K562 (cell line): ENCODE measurements around the gene SFTPA2. TPM values are rescaled to one million over a fixed set of nuclear protein-coding genes. Genes with fewer than 3 reads are reported as not detected.

Experiments used
- ASH1L ChIP-seq: fragments of 450-650 bp; IDR thresholded peaks from 2 replicates; pipeline ENCODE4 v1.6.1; 2018; ENCODE audit warnings: borderline replicate concordance, mild to moderate bottlenecking, low read depth; ENCODE audit not compliant: partially characterized antibody
- DIDO1 ChIP-seq: fragments of 450-650 bp; IDR thresholded peaks from 2 replicates; pipeline ENCODE4 v1.6.1; 2016; ENCODE audit warnings: low read depth, missing biosample characterization, missing genetic modification characterization
- KLF6 ChIP-seq: fragments of 250-450 bp; sonication (Bioruptor Pico); IDR thresholded peaks from 2 replicates; pipeline ENCODE4 v1.4.0; 2020; ENCODE audit warnings: mild to moderate bottlenecking, moderate library complexity, borderline replicate concordance
- MNT ChIP-seq, 2 experiments: fragments of 450-650 bp; conservative IDR thresholded peaks; 2 replicates each; pipeline ENCODE4 v1.6.1; 2017; ENCODE audit warnings: mild to moderate bottlenecking in 2 of 2, moderate library complexity in 2 of 2
- PHF20 ChIP-seq: fragments of 450-650 bp; IDR thresholded peaks from 2 replicates; pipeline ENCODE4 v1.6.1; 2018; ENCODE audit not compliant: partially characterized antibody
- RAD21 ChIP-seq, 2 experiments: fragments of 250-450 bp in 1 of 2; fragments of 450-650 bp in 1 of 2; sonication (Bioruptor Pico) in 1 of 2; formaldehyde crosslinking in 1 of 2; IDR thresholded peaks in 1 of 2; conservative IDR thresholded peaks in 1 of 2; 2 replicates each; pipeline versions ENCODE4 v1.4.0 to v1.8.0; 2020 to 2022; ENCODE audit warnings: mild to moderate bottlenecking in 2 of 2, moderate library complexity in 1 of 2
- ZNF174 ChIP-seq: fragments of 250-450 bp; sonication (Bioruptor Pico); IDR thresholded peaks from 2 replicates; pipeline ENCODE4 v1.4.0; 2020; ENCODE audit warnings: mild to moderate bottlenecking
- ZNF212 ChIP-seq: fragments of 450-650 bp; formaldehyde crosslinking; IDR thresholded peaks from 2 replicates; pipeline ENCODE4 v1.4.0; 2020; ENCODE audit warnings: mild to moderate bottlenecking
- polyA plus RNA-seq, 8 experiments: library from polyadenylated mRNA; depleted of rRNA in 4 of 8; stranded (reverse) in 5 of 8; unstranded in 3 of 8; fragments of >200 nt; fragmentation: Nextera tagmentation in 2 of 8; fragmentation: Illumina TruSeq in 1 of 8; extraction: Ambion mirVana in 2 of 8; extraction: Trizol in 1 of 8; gene quantifications; 2 replicates each; pipeline versions ENCODE4 v1.2.1 to v1.2.3, GENCODE V29; 2011 to 2014; ENCODE audit warnings: inconsistent platforms in 1 of 8, missing spikeins in 1 of 8
- total RNA-seq, 7 experiments: library from RNA; depleted of rRNA in 6 of 7; stranded (reverse); fragments of >200 nt in 6 of 7; fragmentation: Illumina TruSeq in 2 of 7; extraction: Trizol in 2 of 7; gene quantifications; 2 replicates each; pipeline versions ENCODE4 v1.2.1 to v1.2.3, GENCODE V29; 2011 to 2021; ENCODE audit warnings: low replicate concordance in 1 of 7
- TF ChIP-seq, protein P1 (sequence below): fragments of 450-650 bp; IDR thresholded peaks from 2 replicates; pipeline ENCODE4 v1.6.1; 2017; ENCODE audit warnings: antibody characterized with exemption, mild to moderate bottlenecking
- TF ChIP-seq, protein P2 (sequence below), 2 experiments: IDR thresholded peaks; 2 replicates each; pipeline ENCODE4 v1.6.1; 2011; ENCODE audit warnings: borderline replicate concordance in 1 of 2, control low read depth in 1 of 2, low read depth in 1 of 2, low read length in 1 of 2, mild to moderate bottlenecking in 1 of 2, mixed read lengths in 1 of 2, moderate library complexity in 1 of 2; ENCODE audit not compliant: insufficient read depth in 1 of 2, insufficient read length in 1 of 2, poor library complexity in 1 of 2, severe bottlenecking in 1 of 2; ENCODE audit errors: extremely low read depth in 1 of 2

SFTPA2 gene
- total and polyA plus RNA-seq, 9 of the 15 experiments (the other 6 are each of a cell fraction or from before 2014, with no cell fraction given): 4.1 TPM; not detected in 8

DNA sequence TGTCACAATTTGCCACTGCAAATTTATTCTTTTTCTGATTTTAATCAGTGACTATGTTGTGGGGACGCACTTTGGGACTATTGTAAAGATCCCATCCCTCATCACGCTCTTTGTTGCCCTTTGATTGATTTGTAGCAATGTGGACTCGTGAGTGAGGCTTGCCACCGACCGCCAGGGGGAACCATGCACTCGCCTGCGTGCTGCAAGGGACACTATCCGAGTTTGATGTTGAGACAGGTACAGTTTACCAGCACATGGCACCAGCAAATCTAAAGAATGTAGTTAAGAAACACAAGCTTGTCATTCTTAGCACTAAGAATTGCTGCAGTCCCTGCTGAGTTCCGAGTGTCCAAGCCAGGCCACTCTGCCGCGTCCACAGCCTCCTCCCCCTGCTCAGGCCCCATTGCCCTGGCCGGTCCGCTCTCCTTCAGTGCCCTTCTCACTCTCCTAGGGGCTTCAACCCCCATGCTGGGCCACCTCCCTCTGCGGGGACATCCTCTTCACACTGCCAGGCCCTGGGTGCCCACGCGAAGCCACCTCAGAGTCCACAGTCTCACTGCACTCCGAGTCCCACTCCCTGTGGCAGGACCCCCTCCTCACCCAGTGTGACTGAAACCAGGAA is 2.0 kb upstream of the SFTPA2 start (continued):
- TF ChIP-seq MNT (conservative IDR thresholded peaks at IDR 0.05): no peak
- TF ChIP-seq KLF6 (CRISPR knock-in tag): no peak
- TF ChIP-seq PHF20: no peak
- no peak for TF ChIP-seq ZNF212 (CRISPR knock-in tag)
- no peak for TF ChIP-seq ASH1L
- TF ChIP-seq DIDO1: no peak
- TF ChIP-seq ZNF174 (CRISPR knock-in tag): no peak
- TF ChIP-seq, protein P1, sequence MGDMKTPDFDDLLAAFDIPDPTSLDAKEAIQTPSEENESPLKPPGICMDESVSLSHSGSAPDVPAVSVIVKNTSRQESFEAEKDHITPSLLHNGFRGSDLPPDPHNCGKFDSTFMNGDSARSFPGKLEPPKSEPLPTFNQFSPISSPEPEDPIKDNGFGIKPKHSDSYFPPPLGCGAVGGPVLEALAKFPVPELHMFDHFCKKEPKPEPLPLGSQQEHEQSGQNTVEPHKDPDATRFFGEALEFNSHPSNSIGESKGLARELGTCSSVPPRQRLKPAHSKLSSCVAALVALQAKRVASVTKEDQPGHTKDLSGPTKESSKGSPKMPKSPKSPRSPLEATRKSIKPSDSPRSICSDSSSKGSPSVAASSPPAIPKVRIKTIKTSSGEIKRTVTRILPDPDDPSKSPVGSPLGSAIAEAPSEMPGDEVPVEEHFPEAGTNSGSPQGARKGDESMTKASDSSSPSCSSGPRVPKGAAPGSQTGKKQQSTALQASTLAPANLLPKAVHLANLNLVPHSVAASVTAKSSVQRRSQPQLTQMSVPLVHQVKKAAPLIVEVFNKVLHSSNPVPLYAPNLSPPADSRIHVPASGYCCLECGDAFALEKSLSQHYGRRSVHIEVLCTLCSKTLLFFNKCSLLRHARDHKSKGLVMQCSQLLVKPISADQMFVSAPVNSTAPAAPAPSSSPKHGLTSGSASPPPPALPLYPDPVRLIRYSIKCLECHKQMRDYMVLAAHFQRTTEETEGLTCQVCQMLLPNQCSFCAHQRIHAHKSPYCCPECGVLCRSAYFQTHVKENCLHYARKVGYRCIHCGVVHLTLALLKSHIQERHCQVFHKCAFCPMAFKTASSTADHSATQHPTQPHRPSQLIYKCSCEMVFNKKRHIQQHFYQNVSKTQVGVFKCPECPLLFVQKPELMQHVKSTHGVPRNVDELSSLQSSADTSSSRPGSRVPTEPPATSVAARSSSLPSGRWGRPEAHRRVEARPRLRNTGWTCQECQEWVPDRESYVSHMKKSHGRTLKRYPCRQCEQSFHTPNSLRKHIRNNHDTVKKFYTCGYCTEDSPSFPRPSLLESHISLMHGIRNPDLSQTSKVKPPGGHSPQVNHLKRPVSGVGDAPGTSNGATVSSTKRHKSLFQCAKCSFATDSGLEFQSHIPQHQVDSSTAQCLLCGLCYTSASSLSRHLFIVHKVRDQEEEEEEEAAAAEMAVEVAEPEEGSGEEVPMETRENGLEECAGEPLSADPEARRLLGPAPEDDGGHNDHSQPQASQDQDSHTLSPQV: no peak
- peak; percentile 88 to 95 for TF ChIP-seq RAD21 (CRISPR knock-in tag; conservative IDR thresholded peaks at IDR 0.05 in 1 of 2, IDR thresholded peaks at IDR 0.05 in 1 of 2)
- TF ChIP-seq, protein P2, sequence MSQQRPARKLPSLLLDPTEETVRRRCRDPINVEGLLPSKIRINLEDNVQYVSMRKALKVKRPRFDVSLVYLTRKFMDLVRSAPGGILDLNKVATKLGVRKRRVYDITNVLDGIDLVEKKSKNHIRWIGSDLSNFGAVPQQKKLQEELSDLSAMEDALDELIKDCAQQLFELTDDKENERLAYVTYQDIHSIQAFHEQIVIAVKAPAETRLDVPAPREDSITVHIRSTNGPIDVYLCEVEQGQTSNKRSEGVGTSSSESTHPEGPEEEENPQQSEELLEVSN (IDR thresholded peaks at IDR 0.05; ENCODE audit: borderline replicate concordance in 1 of 2, extremely low read depth in 1 of 2, insufficient read depth in 1 of 2, insufficient read length in 1 of 2, low read depth in 1 of 2, low read length in 1 of 2, poor library complexity in 1 of 2, severe bottlenecking in 1 of 2): peak in 1 of 2 experiments; percentile 12
